Panc1 (cell line): ENCODE data around the gene LRATD1.

ENCODE experiments used
- TCF7L2 ChIP-seq: IDR thresholded peaks from 2 replicates; pipeline ENCODE4 v1.6.1; 2011; ENCODE audit warnings: mild to moderate bottlenecking, low read depth, low read length, inconsistent platforms
- TF ChIP-seq, protein P1 (sequence below): fragments of 450-650 bp; IDR thresholded peaks from 2 replicates; pipeline ENCODE4 v1.5.1; 2017; ENCODE audit warnings: mild to moderate bottlenecking

DNA sequence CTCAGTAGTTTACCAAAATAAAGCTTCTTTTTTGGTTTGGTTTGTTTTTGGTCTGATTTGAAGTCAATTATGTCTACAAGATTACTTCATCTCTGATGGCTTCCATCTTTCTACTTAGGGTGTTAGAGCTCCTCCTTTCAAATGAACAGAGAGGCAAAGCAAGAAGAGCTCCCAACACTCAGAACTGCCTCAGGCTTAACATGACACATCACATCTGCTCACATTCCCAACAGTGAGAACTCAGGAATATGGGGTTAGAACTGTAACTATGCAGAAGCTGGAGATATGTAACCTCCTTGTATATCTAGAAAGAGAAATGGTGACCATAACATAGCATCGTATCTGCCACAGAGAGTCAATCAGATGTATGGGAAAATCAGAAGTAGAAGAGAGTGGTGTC, 11.4 kb upstream of the LRATD1 start:
- TF ChIP-seq TCF7L2, result no peak
- TF ChIP-seq, protein P1, sequence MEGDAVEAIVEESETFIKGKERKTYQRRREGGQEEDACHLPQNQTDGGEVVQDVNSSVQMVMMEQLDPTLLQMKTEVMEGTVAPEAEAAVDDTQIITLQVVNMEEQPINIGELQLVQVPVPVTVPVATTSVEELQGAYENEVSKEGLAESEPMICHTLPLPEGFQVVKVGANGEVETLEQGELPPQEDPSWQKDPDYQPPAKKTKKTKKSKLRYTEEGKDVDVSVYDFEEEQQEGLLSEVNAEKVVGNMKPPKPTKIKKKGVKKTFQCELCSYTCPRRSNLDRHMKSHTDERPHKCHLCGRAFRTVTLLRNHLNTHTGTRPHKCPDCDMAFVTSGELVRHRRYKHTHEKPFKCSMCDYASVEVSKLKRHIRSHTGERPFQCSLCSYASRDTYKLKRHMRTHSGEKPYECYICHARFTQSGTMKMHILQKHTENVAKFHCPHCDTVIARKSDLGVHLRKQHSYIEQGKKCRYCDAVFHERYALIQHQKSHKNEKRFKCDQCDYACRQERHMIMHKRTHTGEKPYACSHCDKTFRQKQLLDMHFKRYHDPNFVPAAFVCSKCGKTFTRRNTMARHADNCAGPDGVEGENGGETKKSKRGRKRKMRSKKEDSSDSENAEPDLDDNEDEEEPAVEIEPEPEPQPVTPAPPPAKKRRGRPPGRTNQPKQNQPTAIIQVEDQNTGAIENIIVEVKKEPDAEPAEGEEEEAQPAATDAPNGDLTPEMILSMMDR, result no peak
